Ovary (tissue), 9 donors: ENCODE measurements around the gene RNF182. TPM values are rescaled to one million over a fixed set of nuclear protein-coding genes. Genes with fewer than 3 reads are reported as not detected.

ENCODE experiments used
- DNase-seq, 5 donors: peaks; one replicate each; pipeline ENCODE4 v3.0.0-alpha.2; 2019 to 2020
- H3K27ac ChIP-seq, 2 donors: fragments of 200-600 bp; one replicate each; pipeline versions ENCODE4 v1.5.1 to v1.8.0; 2019 to 2022
- H3K27me3 ChIP-seq: fragments of 200-600 bp; one replicate; pipeline ENCODE4 v1.8.0; 2022
- H3K36me3 ChIP-seq: fragments of 200-600 bp; sonication (generic); one replicate; pipeline ENCODE4 v1.5.1; 2019
- H3K4me1 ChIP-seq: one replicate; pipeline ENCODE4 v1.8.1; 2013; ENCODE audit warnings: mild to moderate bottlenecking, moderate library complexity; ENCODE audit not compliant: insufficient read depth
- H3K4me3 ChIP-seq: fragments of 200-600 bp; sonication (generic); one replicate; pipeline ENCODE4 v1.5.1; 2017
- H3K9me3 ChIP-seq, 2 donors: fragments of 200-600 bp in 1 of 2; sonication (generic) in 1 of 2; one replicate each; pipeline versions ENCODE4 v1.5.1 to v1.8.1; 2013 to 2019; ENCODE audit warnings: mild to moderate bottlenecking in 1 of 2, moderate library complexity in 1 of 2
- CTCF ChIP-seq, 3 donors: fragments of 450-650 bp in 2 of 3; fragments of 200-600 bp in 1 of 3; IDR thresholded peaks; one replicate each; pipeline versions ENCODE4 v1.5.1 to v1.8.0; 2016 to 2022; ENCODE audit warnings: antibody characterized with exemption in 3 of 3, mild to moderate bottlenecking in 1 of 3
- EP300 ChIP-seq: sonication (generic); formaldehyde crosslinking; IDR thresholded peaks from one replicate; pipeline ENCODE4 v1.6.1; 2017; ENCODE audit warnings: antibody characterized with exemption
- POLR2A ChIP-seq: fragments of 450-650 bp; IDR thresholded peaks from one replicate; pipeline ENCODE4 v1.6.1; 2017; ENCODE audit warnings: antibody characterized with exemption, mild to moderate bottlenecking, moderate library complexity
- WGBS, 3 donors: extraction: QIAGEN DNeasy Blood & Tissue Kit in 1 of 3; methylation state at CpG; one replicate each; pipeline versions ENCODE4 v1.1.5 to v1.1.7; 2013 to 2017; 5-methylcytosine and 5-hydroxymethylcytosine counted together
- intact Hi-C, 4 donors: fragments of 100-400 bp; cut with DNase I; formaldehyde crosslinking; loops; one replicate each; pipeline versions ENCODE4 v1.11.0 to v1.15.1; 2022 to 2023
- polyA plus RNA-seq, 2 donors: library from polyadenylated mRNA; stranded (reverse); fragments of 200-250 nt in 1 of 2; fragments of 350-450 nt in 1 of 2; fragmentation: Illumina TruSeq in 1 of 2; extraction: RNeasy Lipid Tissue Mini Kit (QIAGEN cat#74804) in 1 of 2; gene quantifications; one replicate each; pipeline ENCODE4 v1.2.3, GENCODE V29; 2013 to 2014
- total RNA-seq, 7 donors: library from RNA; depleted of rRNA in 2 of 7; stranded (reverse); fragments of >200 nt in 2 of 7; fragmentation: NEBNext Ultra II Directional in 3 of 7; extraction: Animal tissue kit (Norgen Biotek cat#: 25700) in 3 of 7; gene quantifications; one replicate each; pipeline versions ENCODE4 v1.1.0 to v1.2.4, GENCODE V29; 2016 to 2023
- donor health status: DM: no; HTN: no; CAD: no; lungs with moderate emphysema.
- donor health status: DM: no; HTN: no; CAD: no.
- donor health status: Bipolar disorder and iron deficiency.
- donor health status: DM: yes; HTN: yes; CAD: no.
- donor health status: DM: no; HTN: no; CAD: no.
- donor health status: DM: yes; HTN: yes; CAD: no.

Gene RNF182
- total and polyA plus RNA-seq, 9 donors, result 0.42 to 3.9 (median 0.93) TPM; not detected in 1

- H3K4me3 ChIP-seq, result no peak overlapping the region
- DNase-seq, result peak in 4 of 5 donors; percentile 14 to 31 (median 22)
- H3K9me3 ChIP-seq, result no peaks in the 10 kb centered on the region
- no peaks in the 10 kb centered on the region for H3K4me1 ChIP-seq
- no peaks in the 10 kb centered on the region for H3K27me3 ChIP-seq
- intact Hi-C loops, result no loop called here
- no peaks in the 10 kb centered on the region for H3K36me3 ChIP-seq
- no peak overlapping the region for H3K27ac ChIP-seq
- 1 to 4% (median 2%) methylated on average over 3 of the region's 3 CpGs for WGBS, 3 donors
- TF ChIP-seq EP300, result no peak
- TF ChIP-seq CTCF (IDR thresholded peaks at IDR 0.05), result peak; percentile 54 to 73 (median 72)
These were observed 15.8 kb upstream of the RNF182 start for GRCh38 chr6:13908955-13909381.

GRCh38 chr6:13910443-13910842, 14.3 kb upstream of the RNF182 start:
- Histone ChIP-seq H3K4me1 (no peaks in the 10 kb centered on the region), H3K36me3 (no peaks in the 10 kb centered on the region), H3K27me3 (no peaks in the 10 kb centered on the region), H3K27ac (no peak overlapping the region), H3K9me3 (no peaks in the 10 kb centered on the region), H3K4me3 (no peak overlapping the region)
- intact Hi-C loops, result loop anchor here in 1 of 4 donors (10.0 kb wide), 1 partner anchor 154 kb away; no protein-coding TSS in a partner anchor
- DNase-seq, result no peak
- no peak for TF ChIP-seq POLR2A
- TF ChIP-seq EP300, result no peak
- TF ChIP-seq CTCF (IDR thresholded peaks at IDR 0.05), result no peak
- 89 to 96% (median 90%) methylated on average over 2 of the region's 2 CpGs for WGBS, 3 donors

- no peak for TF ChIP-seq EP300
- H3K36me3 ChIP-seq, result no peaks in the 10 kb centered on the region
- intact Hi-C loops, result loop anchor here in 1 of 4 donors (10.0 kb wide), 1 partner anchor 153 kb away; no protein-coding TSS in a partner anchor
- no peaks in the 10 kb centered on the region for H3K27me3 ChIP-seq
- 72 to 78% (median 78%) methylated on average over 2 of the region's 2 CpGs for WGBS, 3 donors
- H3K9me3 ChIP-seq, result no peaks in the 10 kb centered on the region
- no peak overlapping the region for H3K27ac ChIP-seq
- H3K4me1 ChIP-seq, result no peaks in the 10 kb centered on the region
- H3K4me3 ChIP-seq, result no peak overlapping the region
- DNase-seq, result no peak
These were observed 13.4 kb upstream of the RNF182 start for GRCh38 chr6:13911337-13911736.

GRCh38 chr6:13913226-13914001, 11.3 kb upstream of the RNF182 start:
- no peak for TF ChIP-seq CTCF (IDR thresholded peaks at IDR 0.05)
- no peak for TF ChIP-seq EP300
- no peak for TF ChIP-seq POLR2A
- DNase-seq, result no peak
- WGBS, 3 donors, result 72 to 81% (median 76%) methylated on average over 8 of the region's 8 CpGs
- H3K4me3 ChIP-seq, result no peak overlapping the region
- intact Hi-C loops, result loop anchor here in 1 of 4 donors (10.0 kb wide), 1 partner anchor 151 kb away; no protein-coding TSS in a partner anchor
- H3K4me1 ChIP-seq, result no peaks in the 10 kb centered on the region
- no peaks in the 10 kb centered on the region for H3K36me3 ChIP-seq
- no peaks in the 10 kb centered on the region for H3K27me3 ChIP-seq
- H3K27ac ChIP-seq, result no peak overlapping the region
- H3K9me3 ChIP-seq, result no peaks in the 10 kb centered on the region

- intact Hi-C loops, result loop anchor here in 1 of 4 donors (10.0 kb wide), 1 partner anchor 150 kb away; no protein-coding TSS in a partner anchor
These were observed 10.4 kb upstream of the RNF182 start for GRCh38 chr6:13914351-13914750.

More at GRCh38 chr6:13914351-13914750, 10.4 kb upstream of the RNF182 start:
- H3K9me3 ChIP-seq, result no peaks in the 10 kb centered on the region
- no peak overlapping the region for H3K27ac ChIP-seq
- H3K4me1 ChIP-seq, result no peaks in the 10 kb centered on the region
- H3K4me3 ChIP-seq, result no peak overlapping the region
- H3K27me3 ChIP-seq, result no peaks in the 10 kb centered on the region
- WGBS, 3 donors, result 11 to 30% (median 17%) methylated on average over 2 of the region's 2 CpGs
- TF ChIP-seq POLR2A, result no peak
- TF ChIP-seq CTCF (IDR thresholded peaks at IDR 0.05), result no peak
- TF ChIP-seq EP300, result no peak
- no peak for DNase-seq
- no peaks in the 10 kb centered on the region for H3K36me3 ChIP-seq
